HEK293 (cell line): Measurements from ENCODE around the gene ABCA1.

Source experiments
- CTCF ChIA-PET: fragments of 350-600 bp; formaldehyde crosslinking; extraction: SDS; loops from one replicate; lab custom pipeline; 2021; ENCODE audit warnings: antibody characterized with exemption; lab: Yijun Ruan, JAX
- POLR2A ChIA-PET: fragments of 300-600 bp; formaldehyde crosslinking; extraction: SDS; loops from one replicate; lab custom pipeline; 2020; ENCODE audit warnings: antibody characterized with exemption, inconsistent platforms; lab: Yijun Ruan, JAX
- H3K27ac ChIP-seq: fragments of 200-500 bp; sonication (Bioruptor generic); 2 replicates; pipeline ENCODE4 v1.5.1; 2014; ENCODE audit warnings: low read depth, low read length, control low read depth, inconsistent platforms; ENCODE audit errors: extremely low read depth
- H3K36me3 ChIP-seq, 2 experiments: fragments of 200-500 bp in 1 of 2; sonication (Bioruptor generic) in 1 of 2; 1 replicate in 1 of 2; 2 replicates in 1 of 2; pipeline ENCODE4 v1.5.1; 2014 to 2017; ENCODE audit warnings: inconsistent platforms in 2 of 2, low read length in 2 of 2; ENCODE audit not compliant: control insufficient read depth in 2 of 2, insufficient read depth in 1 of 2
- H3K4me1 ChIP-seq: fragments of 200-500 bp; sonication (Bioruptor generic); 2 replicates; pipeline ENCODE4 v1.5.1; 2014; ENCODE audit warnings: mild to moderate bottlenecking, low read length, inconsistent platforms; ENCODE audit not compliant: control insufficient read depth, insufficient read depth
- H3K4me3 ChIP-seq: 2 replicates; pipeline ENCODE4 v1.5.1; 2011; ENCODE audit warnings: low read depth, mild to moderate bottlenecking, control low read depth, low read length, moderate library complexity
- H3K9me3 ChIP-seq: fragments of 200-500 bp; sonication (Bioruptor generic); 2 replicates; pipeline ENCODE4 v1.5.1; 2014; ENCODE audit warnings: low read depth, low read length, inconsistent platforms; ENCODE audit not compliant: control insufficient read depth, insufficient read depth
- GLIS1 ChIP-seq: fragments of 450-650 bp; formaldehyde crosslinking; IDR thresholded peaks from 2 replicates; pipeline ENCODE4 v1.5.1; 2016; ENCODE audit warnings: missing biosample characterization, missing genetic modification characterization
- HOXA7 ChIP-seq: sonication (generic); formaldehyde crosslinking; IDR thresholded peaks from 2 replicates; pipeline ENCODE4 v1.8.1; 2022; ENCODE audit warnings: missing genetic modification reagents, borderline replicate concordance
- KLF10 ChIP-seq: fragments of 450-650 bp; IDR thresholded peaks from 2 replicates; pipeline ENCODE4 v1.5.1; 2018; ENCODE audit warnings: missing biosample characterization, mild to moderate bottlenecking, missing genetic modification characterization
- KLF16 ChIP-seq: fragments of 450-650 bp; formaldehyde crosslinking; IDR thresholded peaks from 2 replicates; pipeline ENCODE4 v1.5.1; 2017; ENCODE audit warnings: missing biosample characterization, missing genetic modification characterization
- KLF8 ChIP-seq: fragments of 450-650 bp; formaldehyde crosslinking; IDR thresholded peaks from 2 replicates; pipeline ENCODE4 v1.5.1; 2016; ENCODE audit warnings: missing biosample characterization, missing genetic modification characterization
- SP3 ChIP-seq: fragments of 450-650 bp; formaldehyde crosslinking; IDR thresholded peaks from 2 replicates; pipeline ENCODE4 v1.5.1; 2016; ENCODE audit warnings: missing biosample characterization, missing genetic modification characterization
- TCF7L2 ChIP-seq: IDR thresholded peaks from 2 replicates; pipeline ENCODE4 v1.6.1; 2011; ENCODE audit warnings: low read depth, mild to moderate bottlenecking, inconsistent platforms, low read length, moderate library complexity, borderline replicate concordance
- ZBTB21 ChIP-seq: fragments of 450-650 bp; formaldehyde crosslinking; IDR thresholded peaks from 2 replicates; pipeline ENCODE4 v1.5.1; 2017; ENCODE audit warnings: missing biosample characterization, missing genetic modification characterization
- ZFP41 ChIP-seq: fragments of 450-650 bp; formaldehyde crosslinking; IDR thresholded peaks from 2 replicates; pipeline ENCODE4 v1.5.1; 2016; ENCODE audit warnings: missing biosample characterization, missing genetic modification characterization, borderline replicate concordance
- ZNF114 ChIP-seq: fragments of 450-650 bp; formaldehyde crosslinking; IDR thresholded peaks from 2 replicates; pipeline ENCODE4 v1.5.0; 2017; ENCODE audit warnings: missing biosample characterization, missing genetic modification characterization
- ZNF121 ChIP-seq: fragments of 450-650 bp; formaldehyde crosslinking; IDR thresholded peaks from 2 replicates; pipeline ENCODE4 v1.5.1; 2016; ENCODE audit warnings: missing biosample characterization, missing genetic modification characterization
- ZNF138 ChIP-seq: fragments of 450-650 bp; formaldehyde crosslinking; IDR thresholded peaks from 2 replicates; pipeline ENCODE4 v1.5.1; 2016; ENCODE audit warnings: missing biosample characterization, missing genetic modification characterization, borderline replicate concordance
- ZNF184 ChIP-seq: fragments of 450-650 bp; IDR thresholded peaks from 2 replicates; pipeline ENCODE4 v1.5.1; 2018; ENCODE audit warnings: missing biosample characterization, mild to moderate bottlenecking, missing genetic modification characterization
- ZNF23 ChIP-seq: fragments of 450-650 bp; formaldehyde crosslinking; IDR thresholded peaks from 2 replicates; pipeline ENCODE4 v1.5.1; 2016; ENCODE audit warnings: missing biosample characterization, missing genetic modification characterization, borderline replicate concordance
- ZNF544 ChIP-seq: fragments of 450-650 bp; formaldehyde crosslinking; IDR thresholded peaks from 2 replicates; pipeline ENCODE4 v1.5.0; 2017; ENCODE audit warnings: missing biosample characterization, missing genetic modification characterization
- ZNF560 ChIP-seq: fragments of 450-650 bp; formaldehyde crosslinking; IDR thresholded peaks from 2 replicates; pipeline ENCODE4 v1.5.1; 2017; ENCODE audit warnings: missing biosample characterization, missing genetic modification characterization, borderline replicate concordance
- ZNF624 ChIP-seq: fragments of 450-650 bp; formaldehyde crosslinking; IDR thresholded peaks from 2 replicates; pipeline ENCODE4 v1.5.1; 2017; ENCODE audit warnings: missing biosample characterization, missing genetic modification characterization
- ZSCAN30 ChIP-seq: fragments of 450-650 bp; IDR thresholded peaks from 2 replicates; pipeline ENCODE4 v1.5.1; 2018; ENCODE audit warnings: missing biosample characterization, mild to moderate bottlenecking, missing genetic modification characterization, moderate library complexity
- ZXDB ChIP-seq: fragments of 450-650 bp; formaldehyde crosslinking; IDR thresholded peaks from 2 replicates; pipeline ENCODE4 v1.5.1; 2016; ENCODE audit warnings: missing biosample characterization, missing genetic modification characterization
- TF ChIP-seq, protein P1 (sequence below): fragments of 450-650 bp; formaldehyde crosslinking; IDR thresholded peaks from 2 replicates; pipeline ENCODE4 v1.5.1; 2016; ENCODE audit warnings: missing biosample characterization, missing genetic modification characterization
- TF ChIP-seq, protein P2 (sequence below): fragments of 450-650 bp; formaldehyde crosslinking; IDR thresholded peaks from 2 replicates; pipeline ENCODE4 v1.5.1; 2016; ENCODE audit warnings: missing biosample characterization, missing genetic modification characterization
- TF ChIP-seq, protein P3 (sequence below): fragments of 450-650 bp; formaldehyde crosslinking; IDR thresholded peaks from 2 replicates; pipeline ENCODE4 v1.5.0; 2017; ENCODE audit warnings: missing biosample characterization, missing genetic modification characterization, borderline replicate concordance
- TF ChIP-seq, protein P4 (sequence below): fragments of 450-650 bp; formaldehyde crosslinking; IDR thresholded peaks from 2 replicates; pipeline ENCODE4 v1.5.1; 2016; ENCODE audit warnings: missing biosample characterization, missing genetic modification characterization
- TF ChIP-seq, protein P5 (sequence below): fragments of 450-650 bp; IDR thresholded peaks from 2 replicates; pipeline ENCODE4 v1.5.1; 2018; ENCODE audit warnings: missing biosample characterization, missing genetic modification characterization
- TF ChIP-seq, protein P6 (sequence below): fragments of 450-650 bp; formaldehyde crosslinking; IDR thresholded peaks from 2 replicates; pipeline ENCODE4 v1.5.1; 2016; ENCODE audit warnings: missing biosample characterization, missing genetic modification characterization

ABCA1 gene

DNA sequence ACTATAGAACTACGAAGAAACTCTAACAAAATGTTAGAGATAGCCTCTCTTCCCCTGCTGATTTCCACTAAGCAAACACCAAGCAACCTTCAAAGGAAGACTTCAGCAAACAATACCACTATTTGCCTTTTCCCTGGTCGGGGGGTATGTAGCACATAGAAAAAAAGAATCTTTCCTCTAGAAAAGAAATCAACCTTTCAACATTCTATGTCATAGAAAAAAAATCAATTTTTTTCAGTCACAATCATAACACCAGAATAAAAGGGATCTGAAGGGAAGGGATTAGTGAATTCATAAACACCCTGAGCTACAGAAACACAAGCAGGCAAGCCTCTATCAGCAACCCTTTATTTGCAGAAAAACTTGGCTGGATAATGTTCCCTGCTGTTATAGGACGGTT lies 15.3 kb downstream of the ABCA1 start (continued):
- TF ChIP-seq, protein P1, sequence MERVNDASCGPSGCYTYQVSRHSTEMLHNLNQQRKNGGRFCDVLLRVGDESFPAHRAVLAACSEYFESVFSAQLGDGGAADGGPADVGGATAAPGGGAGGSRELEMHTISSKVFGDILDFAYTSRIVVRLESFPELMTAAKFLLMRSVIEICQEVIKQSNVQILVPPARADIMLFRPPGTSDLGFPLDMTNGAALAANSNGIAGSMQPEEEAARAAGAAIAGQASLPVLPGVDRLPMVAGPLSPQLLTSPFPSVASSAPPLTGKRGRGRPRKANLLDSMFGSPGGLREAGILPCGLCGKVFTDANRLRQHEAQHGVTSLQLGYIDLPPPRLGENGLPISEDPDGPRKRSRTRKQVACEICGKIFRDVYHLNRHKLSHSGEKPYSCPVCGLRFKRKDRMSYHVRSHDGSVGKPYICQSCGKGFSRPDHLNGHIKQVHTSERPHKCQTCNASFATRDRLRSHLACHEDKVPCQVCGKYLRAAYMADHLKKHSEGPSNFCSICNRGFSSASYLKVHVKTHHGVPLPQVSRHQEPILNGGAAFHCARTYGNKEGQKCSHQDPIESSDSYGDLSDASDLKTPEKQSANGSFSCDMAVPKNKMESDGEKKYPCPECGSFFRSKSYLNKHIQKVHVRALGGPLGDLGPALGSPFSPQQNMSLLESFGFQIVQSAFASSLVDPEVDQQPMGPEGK (tag by site-specific recombination), result no peak
- TF ChIP-seq ZNF121 (tag by site-specific recombination) (no peak), HOXA7 (no peak), GLIS1 (tag by site-specific recombination) (no peak)

DNA sequence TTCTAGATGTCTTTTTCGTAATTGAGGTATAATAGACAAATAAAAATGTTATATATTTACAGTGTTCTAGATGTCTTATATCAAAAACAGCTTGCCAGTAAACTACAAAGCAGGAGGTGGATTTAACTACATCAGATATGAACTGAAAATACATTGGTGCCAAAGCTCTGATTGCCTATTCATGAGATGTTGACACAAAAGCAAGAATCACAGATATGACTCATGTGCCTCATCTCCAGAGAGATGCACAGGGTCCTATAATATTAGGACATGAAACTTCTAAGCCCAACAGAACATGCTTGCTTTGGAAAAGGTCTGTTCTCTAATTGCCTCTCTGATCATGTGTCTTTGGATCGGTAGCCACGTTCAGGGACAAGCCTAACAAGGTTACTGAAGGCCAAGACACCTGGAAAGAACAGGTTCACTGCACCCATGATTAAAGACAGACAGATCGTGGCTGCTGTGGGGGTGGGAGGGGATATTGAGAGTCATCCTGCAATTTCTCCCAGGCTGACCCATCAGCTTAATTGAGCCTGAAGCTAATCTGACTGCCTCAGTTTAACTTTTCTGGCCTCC lies 16.8 kb downstream of the ABCA1 start:
- ChIA-PET CTCF (interaction anchor here (0.9 kb wide), 1 partner anchor 48 kb away, joined by 6 read pairs; no protein-coding TSS in a partner anchor), POLR2A (no interaction called here)
- H3K36me3 ChIP-seq, result no peaks in the 10 kb centered on the region
- no peak overlapping the region for H3K27ac ChIP-seq
- no peaks in the 10 kb centered on the region for H3K4me1 ChIP-seq
- no peak for TF ChIP-seq TCF7L2
- no peak for TF ChIP-seq ZNF138
- TF ChIP-seq, protein P2, sequence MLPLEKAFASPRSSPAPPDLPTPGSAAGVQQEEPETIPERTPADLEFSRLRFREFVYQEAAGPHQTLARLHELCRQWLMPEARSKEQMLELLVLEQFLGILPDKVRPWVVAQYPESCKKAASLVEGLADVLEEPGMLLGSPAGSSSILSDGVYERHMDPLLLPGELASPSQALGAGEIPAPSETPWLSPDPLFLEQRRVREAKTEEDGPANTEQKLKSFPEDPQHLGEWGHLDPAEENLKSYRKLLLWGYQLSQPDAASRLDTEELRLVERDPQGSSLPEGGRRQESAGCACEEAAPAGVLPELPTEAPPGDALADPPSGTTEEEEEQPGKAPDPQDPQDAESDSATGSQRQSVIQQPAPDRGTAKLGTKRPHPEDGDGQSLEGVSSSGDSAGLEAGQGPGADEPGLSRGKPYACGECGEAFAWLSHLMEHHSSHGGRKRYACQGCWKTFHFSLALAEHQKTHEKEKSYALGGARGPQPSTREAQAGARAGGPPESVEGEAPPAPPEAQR, result no peak
- TF ChIP-seq ZFP41 (tag by site-specific recombination), result no peak
- TF ChIP-seq, protein P3, sequence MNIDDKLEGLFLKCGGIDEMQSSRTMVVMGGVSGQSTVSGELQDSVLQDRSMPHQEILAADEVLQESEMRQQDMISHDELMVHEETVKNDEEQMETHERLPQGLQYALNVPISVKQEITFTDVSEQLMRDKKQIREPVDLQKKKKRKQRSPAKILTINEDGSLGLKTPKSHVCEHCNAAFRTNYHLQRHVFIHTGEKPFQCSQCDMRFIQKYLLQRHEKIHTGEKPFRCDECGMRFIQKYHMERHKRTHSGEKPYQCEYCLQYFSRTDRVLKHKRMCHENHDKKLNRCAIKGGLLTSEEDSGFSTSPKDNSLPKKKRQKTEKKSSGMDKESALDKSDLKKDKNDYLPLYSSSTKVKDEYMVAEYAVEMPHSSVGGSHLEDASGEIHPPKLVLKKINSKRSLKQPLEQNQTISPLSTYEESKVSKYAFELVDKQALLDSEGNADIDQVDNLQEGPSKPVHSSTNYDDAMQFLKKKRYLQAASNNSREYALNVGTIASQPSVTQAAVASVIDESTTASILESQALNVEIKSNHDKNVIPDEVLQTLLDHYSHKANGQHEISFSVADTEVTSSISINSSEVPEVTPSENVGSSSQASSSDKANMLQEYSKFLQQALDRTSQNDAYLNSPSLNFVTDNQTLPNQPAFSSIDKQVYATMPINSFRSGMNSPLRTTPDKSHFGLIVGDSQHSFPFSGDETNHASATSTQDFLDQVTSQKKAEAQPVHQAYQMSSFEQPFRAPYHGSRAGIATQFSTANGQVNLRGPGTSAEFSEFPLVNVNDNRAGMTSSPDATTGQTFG (tag by site-specific recombination), result no peak
- TF ChIP-seq, protein P4, sequence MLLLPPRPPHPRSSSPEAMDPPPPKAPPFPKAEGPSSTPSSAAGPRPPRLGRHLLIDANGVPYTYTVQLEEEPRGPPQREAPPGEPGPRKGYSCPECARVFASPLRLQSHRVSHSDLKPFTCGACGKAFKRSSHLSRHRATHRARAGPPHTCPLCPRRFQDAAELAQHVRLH, result no peak
- TF ChIP-seq ZNF624, result no peak
- TF ChIP-seq ZBTB21 (tag by site-specific recombination), result no peak
- TF ChIP-seq ZSCAN30 (tag by site-specific recombination), result no peak
- TF ChIP-seq ZNF114 (tag by site-specific recombination), result no peak
- TF ChIP-seq ZNF121 (tag by site-specific recombination), result no peak
- TF ChIP-seq ZNF184 (tag by site-specific recombination), result no peak
- TF ChIP-seq SP3, result no peak
- H3K4me3 ChIP-seq, result no peak overlapping the region
- no peaks in the 10 kb centered on the region for H3K9me3 ChIP-seq

DNA sequence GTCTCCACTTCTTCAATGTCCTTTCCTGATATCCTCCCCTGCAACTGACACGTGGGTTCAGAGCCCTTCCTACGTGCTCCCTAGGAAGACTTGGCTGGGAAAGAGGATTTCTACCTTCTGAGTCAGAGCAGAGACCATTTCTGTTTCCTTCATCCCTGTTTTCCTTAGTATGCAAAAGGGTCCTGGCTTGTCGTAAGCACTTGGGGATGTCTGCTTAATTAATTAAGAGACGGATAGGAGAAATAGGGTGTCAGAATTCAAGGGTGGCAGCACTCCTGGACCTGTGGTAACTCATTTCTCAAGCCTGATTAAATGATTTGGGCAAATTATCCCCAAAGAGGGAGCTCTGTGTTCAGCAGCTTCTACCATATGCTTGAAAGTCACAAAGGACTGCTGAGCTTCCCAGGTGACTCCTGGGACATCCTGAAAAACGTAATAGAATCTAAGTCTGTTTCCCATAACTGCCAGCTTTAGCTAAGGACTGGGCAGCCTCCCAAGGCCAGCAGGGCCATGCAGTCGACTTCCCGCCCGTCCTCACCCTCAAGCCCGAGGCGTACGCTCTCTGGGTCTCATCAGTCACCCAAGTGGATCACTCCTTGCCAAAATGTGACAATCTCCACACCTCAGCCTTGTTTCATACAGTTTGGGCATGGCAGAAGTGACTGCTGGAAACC lies 20.5 kb downstream of the ABCA1 start:
- Histone ChIP-seq H3K4me3 (no peak overlapping the region), H3K27ac (no peak overlapping the region), H3K4me1 (no peaks in the 10 kb centered on the region), H3K9me3 (no peaks in the 10 kb centered on the region), H3K36me3 (no peaks in the 10 kb centered on the region)
- ChIA-PET CTCF (interaction anchor here (1.1 kb wide), 1 partner anchor 44 kb away, joined by 4 read pairs; no protein-coding TSS in a partner anchor), POLR2A (no interaction called here)
- TF ChIP-seq, protein P5, sequence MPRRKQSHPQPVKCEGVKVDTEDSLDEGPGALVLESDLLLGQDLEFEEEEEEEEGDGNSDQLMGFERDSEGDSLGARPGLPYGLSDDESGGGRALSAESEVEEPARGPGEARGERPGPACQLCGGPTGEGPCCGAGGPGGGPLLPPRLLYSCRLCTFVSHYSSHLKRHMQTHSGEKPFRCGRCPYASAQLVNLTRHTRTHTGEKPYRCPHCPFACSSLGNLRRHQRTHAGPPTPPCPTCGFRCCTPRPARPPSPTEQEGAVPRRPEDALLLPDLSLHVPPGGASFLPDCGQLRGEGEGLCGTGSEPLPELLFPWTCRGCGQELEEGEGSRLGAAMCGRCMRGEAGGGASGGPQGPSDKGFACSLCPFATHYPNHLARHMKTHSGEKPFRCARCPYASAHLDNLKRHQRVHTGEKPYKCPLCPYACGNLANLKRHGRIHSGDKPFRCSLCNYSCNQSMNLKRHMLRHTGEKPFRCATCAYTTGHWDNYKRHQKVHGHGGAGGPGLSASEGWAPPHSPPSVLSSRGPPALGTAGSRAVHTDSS (tag by site-specific recombination), result no peak
- TF ChIP-seq ZNF23 (tag by site-specific recombination) (no peak), ZXDB (tag by site-specific recombination) (no peak), KLF8 (tag by site-specific recombination) (no peak), SP3 (no peak), ZNF544 (tag by site-specific recombination) (no peak), KLF16 (tag by site-specific recombination) (no peak), KLF10 (tag by site-specific recombination) (no peak), ZNF560 (tag by site-specific recombination) (no peak)
- TF ChIP-seq, protein P6, sequence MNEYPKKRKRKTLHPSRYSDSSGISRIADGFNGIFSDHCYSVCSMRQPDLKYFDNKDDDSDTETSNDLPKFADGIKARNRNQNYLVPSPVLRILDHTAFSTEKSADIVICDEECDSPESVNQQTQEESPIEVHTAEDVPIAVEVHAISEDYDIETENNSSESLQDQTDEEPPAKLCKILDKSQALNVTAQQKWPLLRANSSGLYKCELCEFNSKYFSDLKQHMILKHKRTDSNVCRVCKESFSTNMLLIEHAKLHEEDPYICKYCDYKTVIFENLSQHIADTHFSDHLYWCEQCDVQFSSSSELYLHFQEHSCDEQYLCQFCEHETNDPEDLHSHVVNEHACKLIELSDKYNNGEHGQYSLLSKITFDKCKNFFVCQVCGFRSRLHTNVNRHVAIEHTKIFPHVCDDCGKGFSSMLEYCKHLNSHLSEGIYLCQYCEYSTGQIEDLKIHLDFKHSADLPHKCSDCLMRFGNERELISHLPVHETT (tag by site-specific recombination), result no peak
